ENCODE results near the gene NDUFC1. TPM values are rescaled to one million over a fixed set of nuclear protein-coding genes. Genes with fewer than 3 reads are reported as not detected.
A peak's percentile ranks its signal among the peaks of the same experiment; 100 is the strongest.

Gene NDUFC1
- total and polyA plus RNA-seq, 2 experiments from 2014 or later: 77.7 to 198 TPM

- Histone ChIP-seq H4K20me1 (ENCODE audit: insufficient read depth, poor library complexity, severe bottlenecking) (no peaks in the 10 kb centered on the region), H3K9me2 (replicated peaks; ENCODE audit: insufficient read depth) (no peaks in the 10 kb centered on the region), H3K4me2 (peak overlapping the region; percentile 66), H3K27ac (peak overlapping the region; percentile 12), H3K79me2 (no peaks in the 10 kb centered on the region), H3K4me3 (peak overlapping the region; percentile 4), H3K9me3 (ENCODE audit: low read depth) (no peaks in the 10 kb centered on the region), H3K36me3 (replicated peaks; ENCODE audit: insufficient read depth, low read depth) (no peaks in the 10 kb centered on the region), H3K4me1 (ENCODE audit: insufficient read depth) (no peaks in the 10 kb centered on the region), H2AFZ (peak overlapping the region; percentile 22), H3K27me3 (no peaks in the 10 kb centered on the region)
- peak; percentile 79 for DNase-seq (ENCODE audit: low spot score)
- TF ChIP-seq EZH2phosphoT487 (IDR thresholded peaks at IDR 0.05; ENCODE audit: low read depth, severe bottlenecking, unreplicated experiment) (no peak), EZH2 (IDR thresholded peaks at IDR 0.05; ENCODE audit: borderline replicate concordance) (no peak), CTCF (IDR thresholded peaks at IDR 0.05; ENCODE audit: poor library complexity) (no peak)
- 19% methylated on average over 14 of the region's 14 CpGs for WGBS (ENCODE audit: low lambda C conversion rate, missing lambda C conversion rate)
These were observed 35.6 kb downstream of the NDUFC1 start for GRCh38 chr4:139266583-139267257.

- peak overlapping the region; percentile 12 for H3K27ac ChIP-seq
- H3K9me3 ChIP-seq (ENCODE audit: low read depth): no peaks in the 10 kb centered on the region
- no peaks in the 10 kb centered on the region for H3K4me1 ChIP-seq (ENCODE audit: insufficient read depth)
- peak overlapping the region; percentile 22 for H2AFZ ChIP-seq
- H3K36me3 ChIP-seq (replicated peaks; ENCODE audit: insufficient read depth, low read depth): no peaks in the 10 kb centered on the region
- H4K20me1 ChIP-seq (ENCODE audit: insufficient read depth, poor library complexity, severe bottlenecking): no peaks in the 10 kb centered on the region
- H3K79me2 ChIP-seq: no peaks in the 10 kb centered on the region
- no peak for TF ChIP-seq EZH2phosphoT487 (IDR thresholded peaks at IDR 0.05; ENCODE audit: low read depth, severe bottlenecking, unreplicated experiment)
- TF ChIP-seq EZH2 (IDR thresholded peaks at IDR 0.05; ENCODE audit: borderline replicate concordance): no peak
- no peak for TF ChIP-seq CTCF (IDR thresholded peaks at IDR 0.05; ENCODE audit: poor library complexity)
- H3K9me2 ChIP-seq (replicated peaks; ENCODE audit: insufficient read depth): no peaks in the 10 kb centered on the region
- H3K4me2 ChIP-seq: peak overlapping the region; percentile 66
- H3K27me3 ChIP-seq: no peaks in the 10 kb centered on the region
- peak overlapping the region; percentile 4 for H3K4me3 ChIP-seq
- DNase-seq (ENCODE audit: low spot score): no peak
- 4% methylated on average over 1 of the region's 1 CpG for WGBS (ENCODE audit: low lambda C conversion rate, missing lambda C conversion rate)
These were observed 36.1 kb downstream of the NDUFC1 start for GRCh38 chr4:139266208-139266582.

- Histone ChIP-seq H3K9me2 (replicated peaks; ENCODE audit: insufficient read depth) (no peaks in the 10 kb centered on the region), H3K4me3 (no peak overlapping the region), H3K4me2 (peak overlapping the region; percentile 66), H3K27ac (no peak overlapping the region), H4K20me1 (ENCODE audit: insufficient read depth, poor library complexity, severe bottlenecking) (no peaks in the 10 kb centered on the region), H3K36me3 (replicated peaks; ENCODE audit: insufficient read depth, low read depth) (no peaks in the 10 kb centered on the region), H2AFZ (no peak overlapping the region), H3K9me3 (ENCODE audit: low read depth) (no peaks in the 10 kb centered on the region), H3K27me3 (no peaks in the 10 kb centered on the region), H3K79me2 (no peaks in the 10 kb centered on the region), H3K4me1 (ENCODE audit: insufficient read depth) (no peaks in the 10 kb centered on the region)
- no peak for TF ChIP-seq EZH2 (IDR thresholded peaks at IDR 0.05; ENCODE audit: borderline replicate concordance)
- no peak for TF ChIP-seq CTCF (IDR thresholded peaks at IDR 0.05; ENCODE audit: poor library complexity)
- no peak for TF ChIP-seq EZH2phosphoT487 (IDR thresholded peaks at IDR 0.05; ENCODE audit: low read depth, severe bottlenecking, unreplicated experiment)
- WGBS (ENCODE audit: low lambda C conversion rate, missing lambda C conversion rate): 37% methylated on average over 3 of the region's 3 CpGs
- no peak for DNase-seq (ENCODE audit: low spot score)
These were observed 36.6 kb downstream of the NDUFC1 start for GRCh38 chr4:139265654-139266053.

All from hepatocyte (in vitro differentiated cells).